Kidney epithelial cell (primary cell): ENCODE measurements around the gene ENAH. TPM values are rescaled to one million over a fixed set of nuclear protein-coding genes. Genes with fewer than 3 reads are reported as not detected.

Experiments used
- DNase-seq: peaks from one replicate; pipeline ENCODE4 v3.0.0-alpha.2; 2010; ENCODE audit warnings: low read depth
- H3K27me3 ChIP-seq: 2 replicates; pipeline ENCODE4 v1.6.0; 2011; ENCODE audit warnings: low read length; ENCODE audit not compliant: control insufficient read depth, insufficient read depth
- H3K36me3 ChIP-seq: 2 replicates; pipeline ENCODE4 v1.5.1; 2011; ENCODE audit warnings: low read length; ENCODE audit not compliant: control insufficient read depth, insufficient read depth
- H3K4me3 ChIP-seq: 2 replicates; pipeline ENCODE4 v1.5.1; 2011; ENCODE audit warnings: low read depth, mild to moderate bottlenecking, control low read depth, low read length
- total RNA-seq: library from RNA; depleted of rRNA; stranded (reverse); fragments of >200 nt; gene quantifications from 2 replicates; pipeline ENCODE4 v1.2.3, GENCODE V29; 2015
- TF ChIP-seq, protein P1 (sequence below): IDR thresholded peaks from 2 replicates; pipeline ENCODE4 v1.5.1; 2011; ENCODE audit warnings: mild to moderate bottlenecking, moderate library complexity, low read length, control low read depth, inconsistent platforms; ENCODE audit not compliant: insufficient read depth, poor library complexity, severe bottlenecking

Gene ENAH
- total RNA-seq, 1 donor from 2014 or later, result 95.8 TPM

DNA sequence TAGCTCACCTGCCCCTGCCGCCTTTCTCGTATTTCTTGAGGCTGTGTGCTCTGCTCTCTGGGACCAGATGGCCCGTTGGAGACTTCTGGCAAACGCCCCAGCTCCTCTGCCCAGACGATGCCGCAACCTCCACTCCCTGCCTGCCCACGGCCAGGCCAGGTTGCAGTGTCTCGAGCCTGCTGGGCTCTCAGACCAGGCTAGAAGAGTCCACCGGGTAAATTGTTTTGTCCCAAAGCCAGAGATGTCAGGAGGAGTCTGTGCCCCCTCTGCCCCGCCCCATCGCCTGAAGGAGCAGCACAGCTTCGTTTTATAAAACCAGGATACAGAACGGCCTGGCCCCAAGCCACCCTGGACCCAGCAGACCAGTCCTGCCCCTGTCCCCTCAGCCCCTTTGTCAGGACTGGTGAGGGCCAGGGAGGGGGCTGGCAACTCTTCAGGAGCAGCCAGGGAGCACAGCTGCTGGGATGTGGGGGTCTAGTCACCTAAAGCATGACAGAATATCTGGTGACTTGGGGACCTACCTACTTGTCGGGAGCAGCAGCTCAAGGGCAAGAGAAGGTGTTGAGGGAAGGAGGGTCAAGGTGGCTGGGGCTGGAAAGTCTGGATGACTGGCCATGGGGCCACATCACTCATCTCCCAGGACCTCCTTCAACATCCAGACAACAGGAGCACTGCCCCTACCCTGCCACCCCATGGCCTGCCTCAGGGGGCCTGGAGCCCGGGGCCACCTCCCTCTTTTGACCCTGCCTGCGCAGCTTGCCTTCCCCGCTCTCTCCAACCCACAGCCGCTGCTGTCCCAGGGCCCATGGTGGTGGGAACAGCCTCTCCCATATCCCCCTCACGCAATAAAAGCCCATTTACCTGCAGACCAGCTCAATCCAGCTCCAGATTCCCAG is 191.1 kb downstream of the ENAH start:
- Histone ChIP-seq H3K27me3 (no peaks in the 10 kb centered on the region), H3K4me3 (no peak overlapping the region), H3K36me3 (no peaks in the 10 kb centered on the region)
- no peak for DNase-seq
- TF ChIP-seq, protein P1, sequence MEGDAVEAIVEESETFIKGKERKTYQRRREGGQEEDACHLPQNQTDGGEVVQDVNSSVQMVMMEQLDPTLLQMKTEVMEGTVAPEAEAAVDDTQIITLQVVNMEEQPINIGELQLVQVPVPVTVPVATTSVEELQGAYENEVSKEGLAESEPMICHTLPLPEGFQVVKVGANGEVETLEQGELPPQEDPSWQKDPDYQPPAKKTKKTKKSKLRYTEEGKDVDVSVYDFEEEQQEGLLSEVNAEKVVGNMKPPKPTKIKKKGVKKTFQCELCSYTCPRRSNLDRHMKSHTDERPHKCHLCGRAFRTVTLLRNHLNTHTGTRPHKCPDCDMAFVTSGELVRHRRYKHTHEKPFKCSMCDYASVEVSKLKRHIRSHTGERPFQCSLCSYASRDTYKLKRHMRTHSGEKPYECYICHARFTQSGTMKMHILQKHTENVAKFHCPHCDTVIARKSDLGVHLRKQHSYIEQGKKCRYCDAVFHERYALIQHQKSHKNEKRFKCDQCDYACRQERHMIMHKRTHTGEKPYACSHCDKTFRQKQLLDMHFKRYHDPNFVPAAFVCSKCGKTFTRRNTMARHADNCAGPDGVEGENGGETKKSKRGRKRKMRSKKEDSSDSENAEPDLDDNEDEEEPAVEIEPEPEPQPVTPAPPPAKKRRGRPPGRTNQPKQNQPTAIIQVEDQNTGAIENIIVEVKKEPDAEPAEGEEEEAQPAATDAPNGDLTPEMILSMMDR, result no peak

DNA sequence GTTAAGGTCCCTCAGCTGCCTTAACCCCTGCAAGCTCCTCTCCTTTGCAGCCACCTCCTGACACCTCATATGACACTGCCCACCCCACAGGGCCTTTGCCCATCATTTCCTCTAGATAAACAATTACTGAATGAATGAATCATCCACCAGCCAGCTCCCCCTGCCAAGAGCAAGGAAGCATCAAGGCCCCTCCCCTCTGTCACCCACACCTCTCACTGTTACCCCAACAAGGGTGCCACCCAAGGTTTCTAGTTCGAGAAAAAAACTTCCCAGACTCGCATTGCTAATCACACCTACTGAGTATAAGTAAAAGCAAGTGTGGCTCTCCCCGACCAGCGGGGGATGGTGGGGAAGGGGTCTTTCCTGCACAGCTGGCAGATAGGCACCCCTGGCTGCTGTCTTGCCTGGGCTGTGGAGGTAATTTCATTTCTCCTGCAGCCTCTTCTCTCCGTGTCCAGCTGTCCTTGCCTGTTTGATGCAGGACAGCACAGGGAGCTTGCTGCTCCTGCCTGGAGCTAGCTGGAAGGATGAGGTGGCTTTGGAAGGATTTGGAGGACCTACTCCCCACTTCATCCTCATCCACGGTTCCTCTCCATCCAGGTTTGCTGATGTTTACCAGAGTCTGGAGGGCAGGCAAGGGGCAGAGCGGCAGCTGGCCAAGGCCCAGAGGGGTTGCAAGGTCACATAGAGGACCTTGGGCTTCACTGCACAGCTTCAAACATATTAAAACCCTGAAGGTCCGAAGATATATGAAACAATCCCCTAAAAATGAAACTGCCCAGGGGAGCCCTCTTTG is 192.0 kb downstream of the ENAH start:
- Histone ChIP-seq H3K36me3 (no peaks in the 10 kb centered on the region), H3K4me3 (no peak overlapping the region), H3K27me3 (no peaks in the 10 kb centered on the region)
- no peak for DNase-seq
- TF ChIP-seq, protein P1, result no peak

DNA sequence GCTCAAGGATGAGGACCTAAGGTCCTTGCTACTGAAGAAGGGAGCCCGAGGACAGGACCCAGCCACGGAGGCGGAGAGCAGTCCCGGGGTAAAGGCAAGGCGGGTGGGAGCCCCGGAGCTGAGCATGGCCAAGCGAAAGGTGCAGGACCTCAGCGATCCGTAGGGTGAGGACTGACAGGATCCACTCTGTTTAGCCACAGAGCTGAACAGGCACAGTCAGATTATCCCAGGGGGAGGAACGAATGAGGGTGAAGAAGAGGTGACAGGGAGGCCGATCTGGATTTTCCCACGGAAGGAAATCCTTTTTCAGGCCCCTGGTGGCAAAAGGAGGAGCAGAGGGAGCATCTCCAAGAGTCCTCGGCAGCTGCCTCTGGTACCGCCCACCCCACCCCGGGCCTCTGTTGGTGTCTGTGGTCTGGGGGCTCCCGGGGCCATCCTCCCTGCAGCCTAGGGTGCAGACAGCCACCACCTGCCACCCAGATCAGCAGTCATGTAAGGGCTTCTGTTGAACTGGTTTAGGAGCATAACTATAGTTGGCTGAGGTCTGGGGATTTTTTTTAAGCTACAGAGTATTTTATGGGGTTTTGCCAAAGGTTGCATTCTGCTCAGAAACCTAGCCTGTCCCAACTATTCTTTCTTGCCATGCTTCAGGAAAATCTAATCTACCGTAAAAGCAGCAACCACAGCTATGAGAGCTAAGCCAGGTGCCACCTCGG is 192.7 kb downstream of the ENAH start:
- Histone ChIP-seq H3K36me3 (no peaks in the 10 kb centered on the region), H3K4me3 (no peak overlapping the region), H3K27me3 (no peaks in the 10 kb centered on the region)
- TF ChIP-seq, protein P1, result no peak
- DNase-seq, result no peak

DNA sequence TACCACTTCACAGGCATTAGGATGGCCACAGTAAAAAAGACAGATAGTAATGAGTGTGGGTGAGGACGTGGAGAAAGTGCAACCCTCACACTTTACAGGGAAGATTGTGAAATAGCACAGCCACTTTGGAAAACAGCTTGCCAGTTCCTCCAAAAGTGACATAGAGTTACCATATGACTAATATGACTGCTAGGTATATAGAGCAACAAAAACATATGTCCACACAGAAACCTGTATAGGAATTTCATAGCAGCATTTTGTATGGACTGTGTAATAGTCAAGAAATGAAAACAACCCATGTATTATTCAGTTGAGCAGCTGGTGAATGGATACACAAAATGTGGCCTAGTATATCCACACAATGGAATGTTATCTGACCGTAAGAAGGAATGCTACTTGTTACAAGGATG is 194.7 kb downstream of the ENAH start:
- Histone ChIP-seq H3K27me3 (no peaks in the 10 kb centered on the region), H3K4me3 (no peak overlapping the region), H3K36me3 (no peaks in the 10 kb centered on the region)
- TF ChIP-seq, protein P1, result no peak
- no peak for DNase-seq

DNA sequence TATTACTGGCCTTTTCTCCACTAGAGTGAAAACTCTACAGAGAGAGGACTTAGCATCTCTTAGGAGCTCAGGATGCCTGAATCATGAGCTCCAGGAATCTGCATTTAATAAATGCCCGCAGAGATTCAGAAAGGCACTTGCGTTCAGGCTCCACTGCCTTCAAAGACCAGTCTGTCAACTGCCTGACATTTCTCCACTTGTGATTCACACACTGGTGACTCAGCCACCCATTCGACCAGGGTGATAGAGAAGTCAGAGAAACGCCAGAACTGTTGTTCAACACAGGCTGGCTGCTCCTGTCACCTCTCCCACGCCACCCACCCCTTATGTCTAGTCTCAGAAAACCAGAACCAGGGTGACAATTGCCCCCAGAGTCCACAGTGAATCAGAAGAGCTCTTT is 198.2 kb downstream of the ENAH start:
- TF ChIP-seq, protein P1, result no peak
- Histone ChIP-seq H3K27me3 (no peaks in the 10 kb centered on the region), H3K4me3 (no peak overlapping the region), H3K36me3 (no peaks in the 10 kb centered on the region)
- DNase-seq, result peak; percentile 90
